Transverse colon (tissue), 4 donors: ENCODE measurements around the gene RNF145. TPM values are rescaled to one million over a fixed set of nuclear protein-coding genes. Genes with fewer than 3 reads are reported as not detected.

Experiments
- DNase-seq: peaks from one replicate; pipeline ENCODE4 v3.0.0-alpha.2; 2019
- H3K27ac ChIP-seq, 4 donors: fragments of 200-600 bp; sonication (generic); 2 replicates each; pipeline ENCODE4 v1.5.1; 2016 to 2018; ENCODE audit warnings: inconsistent platforms in 4 of 4
- H3K27me3 ChIP-seq: fragments of 200-600 bp; sonication (generic); 2 replicates; pipeline ENCODE4 v1.5.1; 2017; ENCODE audit warnings: inconsistent platforms
- H3K36me3 ChIP-seq, 4 donors: fragments of 200-600 bp; sonication (generic); 2 replicates each; pipeline ENCODE4 v1.5.1; 2017 to 2019; ENCODE audit warnings: inconsistent platforms in 4 of 4
- H3K4me1 ChIP-seq, 4 donors: fragments of 200-600 bp; sonication (generic); 2 replicates each; pipeline ENCODE4 v1.5.1; 2017 to 2020; ENCODE audit warnings: inconsistent platforms in 4 of 4
- H3K4me3 ChIP-seq, 4 donors: fragments of 200-600 bp; sonication (generic); 1 replicate in 1 of 4; 2 replicates in 3 of 4; pipeline versions ENCODE4 v1.5.1 to v1.6.1; 2017 to 2019; ENCODE audit warnings: inconsistent platforms in 4 of 4
- H3K9me3 ChIP-seq, 2 donors: fragments of 200-600 bp; sonication (generic); 2 replicates each; pipeline ENCODE4 v1.5.1; 2017 to 2019; ENCODE audit warnings: inconsistent platforms in 2 of 2
- CTCF ChIP-seq, 5 experiments: fragments of 200-600 bp in 3 of 5; fragments of 450-650 bp in 2 of 5; sonication (generic) in 3 of 5; IDR thresholded peaks; 1 replicate in 2 of 5; 2 replicates in 3 of 5; pipeline ENCODE4 v1.5.1; 2016 to 2017; ENCODE audit warnings: antibody characterized with exemption in 5 of 5, inconsistent platforms in 3 of 5, mild to moderate bottlenecking in 2 of 5, moderate library complexity in 1 of 5
- EP300 ChIP-seq: sonication (generic); formaldehyde crosslinking; IDR thresholded peaks from one replicate; pipeline ENCODE4 v1.6.1; 2017; ENCODE audit warnings: antibody characterized with exemption, low read depth
- POLR2A ChIP-seq: fragments of 450-650 bp; IDR thresholded peaks from one replicate; pipeline ENCODE4 v1.6.1; 2016; ENCODE audit warnings: antibody characterized with exemption, mild to moderate bottlenecking, moderate library complexity
- POLR2AphosphoS5 ChIP-seq, 3 donors: sonication (generic); formaldehyde crosslinking; IDR thresholded peaks; one replicate each; pipeline ENCODE4 v1.6.1; 2016; ENCODE audit warnings: antibody characterized with exemption in 3 of 3
- WGBS, 2 donors: methylation state at CpG; one replicate each; pipeline ENCODE4 v1.1.5; 2018; ENCODE audit warnings: low coverage in 1 of 2; 5-methylcytosine and 5-hydroxymethylcytosine counted together
- in situ Hi-C, 4 donors: fragments of 200-750 bp; cut with MboI; loops; one replicate each; pipeline versions ENCODE4 v1.15.0 to v1.15.1; 2017; ENCODE audit warnings: low sequenced_read_pairs in 3 of 4, low pct_ligation_motif_present in 1 of 4, low pct_unique_long_range_greater_than_20kb in 1 of 4
- intact Hi-C: fragments of 100-400 bp; cut with DNase I; formaldehyde crosslinking; loops from one replicate; pipeline ENCODE4 v1.15.1; 2023; ENCODE audit warnings: low total_unique reads
- total RNA-seq, 4 donors: library from RNA; depleted of rRNA; stranded (reverse); fragments of >200 nt; gene quantifications; one replicate each; pipeline ENCODE4 v1.1.0, GENCODE V29; 2016

The RNF145 gene
- total RNA-seq, 4 donors from 2014 or later = 11.5 to 59.4 (median 29.2) TPM

GRCh38 chr5:159224471-159224870 is 15.1 kb upstream of the RNF145 start:
- no peak for TF ChIP-seq POLR2AphosphoS5 (IDR thresholded peaks at IDR 0.05)
- no peak for DNase-seq
- H3K36me3 ChIP-seq = no peaks in the 10 kb centered on the region
- intact Hi-C loops = no loop called here
- no peak overlapping the region for H3K4me3 ChIP-seq
- no peaks in the 10 kb centered on the region for H3K27me3 ChIP-seq
- WGBS, 2 donors = 80 to 89% methylated on average over 2 of the region's 2 CpGs
- H3K4me1 ChIP-seq = no peaks in the 10 kb centered on the region
- no peak overlapping the region for H3K27ac ChIP-seq
- no peaks in the 10 kb centered on the region for H3K9me3 ChIP-seq
- in situ Hi-C loops = no loop called here

DNA sequence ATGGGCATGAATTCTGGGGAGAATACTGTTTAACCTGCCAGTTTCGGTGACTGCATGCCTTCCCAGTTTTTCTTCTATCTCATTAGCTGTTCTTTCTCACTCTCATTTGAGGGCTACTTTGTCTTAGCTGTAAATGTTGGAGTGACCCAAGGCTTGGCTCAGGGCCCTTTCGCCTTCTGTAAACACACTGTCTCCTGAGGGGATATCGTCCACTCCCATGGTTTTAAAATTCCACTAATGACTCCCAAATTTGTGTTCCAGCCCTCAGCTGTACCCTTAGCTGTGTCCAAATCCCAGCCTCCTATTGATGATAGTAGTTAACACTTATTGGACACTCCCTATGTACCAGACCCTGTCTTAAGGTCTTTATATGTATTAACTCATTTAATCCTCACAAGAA is 14.1 kb upstream of the RNF145 start:
- H3K4me1 ChIP-seq = peaks cover 0 to under 1% (median 0%) of the 10 kb centered on the region in 4 donors
- no peaks in the 10 kb centered on the region for H3K27me3 ChIP-seq
- no peak for DNase-seq
- WGBS, 2 donors = 58 to 87% methylated on average over 2 to 3 of the region's 3 CpGs
- H3K4me3 ChIP-seq = no peak overlapping the region
- no peaks in the 10 kb centered on the region for H3K36me3 ChIP-seq
- in situ Hi-C loops = no loop called here
- intact Hi-C loops = no loop called here
- H3K27ac ChIP-seq = no peak overlapping the region
- no peak for TF ChIP-seq EP300
- TF ChIP-seq POLR2AphosphoS5 (IDR thresholded peaks at IDR 0.05) = no peak
- no peak for TF ChIP-seq POLR2A
- TF ChIP-seq CTCF (IDR thresholded peaks at IDR 0.05) = no peak
- no peaks in the 10 kb centered on the region for H3K9me3 ChIP-seq

DNA sequence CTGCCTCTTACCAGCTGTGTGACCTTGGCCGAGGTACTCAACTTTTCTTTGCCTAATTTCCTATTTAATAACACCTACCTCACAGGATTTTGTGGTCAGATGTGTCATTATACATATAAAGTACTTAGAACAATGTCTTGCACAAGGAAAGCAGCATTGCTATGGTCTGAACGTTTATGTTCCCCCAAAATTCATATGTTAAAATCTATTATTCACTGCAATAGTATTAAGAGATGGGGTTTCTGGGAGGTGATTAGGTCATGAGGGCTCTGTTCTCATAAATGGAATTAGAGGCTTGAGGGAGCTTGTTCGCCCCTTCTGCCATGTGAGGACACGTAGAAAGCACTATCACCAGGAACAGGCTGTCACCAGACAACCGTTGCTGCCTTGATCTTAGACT is 10.9 kb upstream of the RNF145 start:
- Histone ChIP-seq H3K4me3 (no peak overlapping the region), H3K27ac (no peak overlapping the region), H3K27me3 (no peaks in the 10 kb centered on the region), H3K9me3 (no peaks in the 10 kb centered on the region), H3K4me1 (peaks cover 0 to 5% (median 0%) of the 10 kb centered on the region in 4 donors), H3K36me3 (no peaks in the 10 kb centered on the region)
- in situ Hi-C loops (no loop called here), intact Hi-C loops (no loop called here)
- 78 to 90% methylated on average over 4 to 5 of the region's 5 CpGs for WGBS, 2 donors
- no peak for DNase-seq
- TF ChIP-seq CTCF (IDR thresholded peaks at IDR 0.05) = no peak
- TF ChIP-seq POLR2A = no peak
- TF ChIP-seq EP300 = no peak
- no peak for TF ChIP-seq POLR2AphosphoS5 (IDR thresholded peaks at IDR 0.05)

DNA sequence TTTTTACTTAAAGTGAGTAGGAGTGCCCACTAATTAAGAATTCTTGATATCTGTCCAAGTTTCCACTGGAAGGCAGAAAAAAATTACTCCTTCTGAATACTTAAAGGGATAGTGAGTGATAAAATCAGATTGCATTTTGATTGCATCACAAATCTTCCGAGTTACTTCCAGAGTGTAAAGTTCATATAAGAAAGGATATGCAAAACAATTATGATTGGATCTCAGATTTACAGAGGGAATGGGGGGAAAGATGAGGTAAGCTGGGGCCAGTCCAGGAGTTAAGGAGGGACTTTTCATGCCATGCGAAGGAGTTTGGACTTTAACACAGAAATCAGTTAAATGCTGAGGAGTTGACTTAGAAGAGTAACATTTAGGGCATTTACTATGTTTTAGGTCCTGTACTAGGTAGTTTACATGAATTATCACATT is 9.3 kb upstream of the RNF145 start:
- intact Hi-C loops (no loop called here), in situ Hi-C loops (no loop called here)
- no peak for TF ChIP-seq EP300
- TF ChIP-seq CTCF (IDR thresholded peaks at IDR 0.05) = no peak
- no peak for TF ChIP-seq POLR2A
- no peak for TF ChIP-seq POLR2AphosphoS5 (IDR thresholded peaks at IDR 0.05)
- Histone ChIP-seq H3K27me3 (no peaks in the 10 kb centered on the region), H3K4me1 (peaks cover 0 to 5% (median 0%) of the 10 kb centered on the region in 4 donors), H3K9me3 (no peaks in the 10 kb centered on the region), H3K4me3 (no peak overlapping the region), H3K36me3 (no peaks in the 10 kb centered on the region), H3K27ac (no peak overlapping the region)
- DNase-seq = no peak
- 49 to 62% methylated on average over 2 of the region's 2 CpGs for WGBS, 2 donors

GRCh38 chr5:159217236-159217635 is 7.9 kb upstream of the RNF145 start:
- no peak for TF ChIP-seq EP300
- TF ChIP-seq POLR2A = no peak
- TF ChIP-seq CTCF (IDR thresholded peaks at IDR 0.05) = no peak
- no peak for TF ChIP-seq POLR2AphosphoS5 (IDR thresholded peaks at IDR 0.05)
- Histone ChIP-seq H3K36me3 (no peaks in the 10 kb centered on the region), H3K27me3 (no peaks in the 10 kb centered on the region), H3K9me3 (no peaks in the 10 kb centered on the region), H3K4me1 (peaks cover 0 to 5% (median under 1%) of the 10 kb centered on the region in 4 donors), H3K27ac (no peak overlapping the region), H3K4me3 (no peak overlapping the region)
- 80% methylated on average over 2 of the region's 2 CpGs; no CpG with 5 or more reads in 1 of the 2 donors for WGBS, 2 donors
- intact Hi-C loops (no loop called here), in situ Hi-C loops (no loop called here)
- DNase-seq = no peak
